GM12892 (cell line): Measurements from ENCODE around the gene PLEKHB2.

ENCODE experiments used
- POLR2A ChIP-seq: IDR thresholded peaks from 2 replicates; pipeline ENCODE4 v1.6.1; 2011; ENCODE audit warnings: low read depth, low read length, control low read depth
- POLR2AphosphoS5 ChIP-seq: IDR thresholded peaks from 2 replicates; pipeline ENCODE4 v1.6.1; 2011; ENCODE audit warnings: low read depth, low read length, control low read depth

DNA sequence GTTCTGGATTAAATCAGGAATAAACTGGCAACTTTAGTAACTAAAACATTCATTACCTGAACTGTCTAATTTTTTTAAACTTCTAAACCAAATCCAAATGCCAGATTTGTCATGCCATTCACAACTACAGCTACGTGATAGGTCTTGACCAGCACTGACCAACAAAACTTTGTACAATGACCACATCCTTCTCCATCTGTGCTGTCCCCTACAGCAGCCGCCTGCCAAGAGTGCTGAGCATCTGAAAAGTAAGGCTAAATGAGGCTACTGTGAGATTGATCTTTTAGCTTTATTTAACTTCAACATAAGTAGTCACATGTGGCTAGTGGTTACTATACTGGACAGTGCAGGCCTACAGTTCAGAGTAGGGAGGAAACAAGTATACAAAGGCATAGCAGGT lies 19.5 kb upstream of the PLEKHB2 start:
- no peak for TF ChIP-seq POLR2A
- TF ChIP-seq POLR2AphosphoS5: no peak
